ENCODE measurements around the gene MAL. TPM values are rescaled to one million over a fixed set of nuclear protein-coding genes. Genes with fewer than 3 reads are reported as not detected.

The MAL gene
- total and polyA plus RNA-seq, 2 experiments from 2014 or later, result not detected

GRCh38 chr2:94995553-94996304 is 29.8 kb upstream of the MAL start:
- in situ Hi-C loops (cut with MboI), result no loop called here

GRCh38 chr2:94996305-94997100 is 29.0 kb upstream of the MAL start:
- no peak overlapping the region for H3K4me3 ChIP-seq
- no peak overlapping the region for H3K27ac ChIP-seq
- H3K27me3 ChIP-seq (replicated peaks; ENCODE audit: insufficient read depth), result peaks cover 88% of the 10 kb centered on the region
- no peaks in the 10 kb centered on the region for H3F3A ChIP-seq (ENCODE audit: insufficient read depth)
- H3K36me3 ChIP-seq (ENCODE audit: low read depth), result no peaks in the 10 kb centered on the region
- no peak overlapping the region for H3K4me2 ChIP-seq (ENCODE audit: unreplicated experiment)
- H3K4me1 ChIP-seq (ENCODE audit: insufficient read depth), result no peaks in the 10 kb centered on the region
- no peaks in the 10 kb centered on the region for H4K20me1 ChIP-seq (ENCODE audit: insufficient read depth)
- no peak overlapping the region for H3K9ac ChIP-seq
- in situ Hi-C loops (cut with MboI), result no loop called here
- H2AFZ ChIP-seq, result no peak overlapping the region
- DNase-seq, result no peak
- no peak for TF ChIP-seq EZH2 (IDR thresholded peaks at IDR 0.05; ENCODE audit: insufficient read depth, poor library complexity, severe bottlenecking)
- no peak for TF ChIP-seq EZH2phosphoT487 (IDR thresholded peaks at IDR 0.05; ENCODE audit: insufficient read depth, low read depth)
- 17 to 20% methylated on average over 23 of the region's 23 CpGs for WGBS, 2 experiments (ENCODE audit: low coverage in 1 of 2, low lambda C conversion rate in 2 of 2, missing lambda C conversion rate in 2 of 2)
- no peaks in the 10 kb centered on the region for H3K9me2 ChIP-seq (ENCODE audit: insufficient read depth)
- no peaks in the 10 kb centered on the region for H3K9me3 ChIP-seq (ENCODE audit: low read depth)
- H3K79me2 ChIP-seq (ENCODE audit: insufficient read depth), result no peaks in the 10 kb centered on the region

More at GRCh38 chr2:94995553-94996304, 29.8 kb upstream of the MAL start:
- H3K79me2 ChIP-seq (ENCODE audit: insufficient read depth), result no peaks in the 10 kb centered on the region
- H3F3A ChIP-seq (ENCODE audit: insufficient read depth), result no peaks in the 10 kb centered on the region
- no peak for DNase-seq
- TF ChIP-seq EZH2phosphoT487 (IDR thresholded peaks at IDR 0.05; ENCODE audit: insufficient read depth, low read depth) (no peak), EZH2 (IDR thresholded peaks at IDR 0.05; ENCODE audit: insufficient read depth, poor library complexity, severe bottlenecking) (no peak)
- H3K4me2 ChIP-seq (ENCODE audit: unreplicated experiment), result no peak overlapping the region
- no peaks in the 10 kb centered on the region for H3K9me3 ChIP-seq (ENCODE audit: low read depth)
- peaks cover 91% of the 10 kb centered on the region for H3K27me3 ChIP-seq (replicated peaks; ENCODE audit: insufficient read depth)
- no peaks in the 10 kb centered on the region for H3K9me2 ChIP-seq (ENCODE audit: insufficient read depth)
- 15 to 20% methylated on average over 7 of the region's 7 CpGs for WGBS, 2 experiments (ENCODE audit: low coverage in 1 of 2, low lambda C conversion rate in 2 of 2, missing lambda C conversion rate in 2 of 2)
- H2AFZ ChIP-seq, result no peak overlapping the region
- no peaks in the 10 kb centered on the region for H4K20me1 ChIP-seq (ENCODE audit: insufficient read depth)
- no peak overlapping the region for H3K4me3 ChIP-seq
- no peaks in the 10 kb centered on the region for H3K36me3 ChIP-seq (ENCODE audit: low read depth)
- no peaks in the 10 kb centered on the region for H3K4me1 ChIP-seq (ENCODE audit: insufficient read depth)
- no peak overlapping the region for H3K27ac ChIP-seq
- no peak overlapping the region for H3K9ac ChIP-seq

GRCh38 chr2:94997981-94998930 is 27.3 kb upstream of the MAL start:
- Histone ChIP-seq H3K9me2 (ENCODE audit: insufficient read depth) (no peaks in the 10 kb centered on the region), H3K9me3 (ENCODE audit: low read depth) (no peaks in the 10 kb centered on the region), H4K20me1 (ENCODE audit: insufficient read depth) (no peaks in the 10 kb centered on the region), H3K27ac (no peak overlapping the region), H3K4me1 (ENCODE audit: insufficient read depth) (no peaks in the 10 kb centered on the region), H3K27me3 (replicated peaks; ENCODE audit: insufficient read depth) (peaks cover 80% of the 10 kb centered on the region), H3K36me3 (ENCODE audit: low read depth) (no peaks in the 10 kb centered on the region), H3F3A (ENCODE audit: insufficient read depth) (no peaks in the 10 kb centered on the region), H3K4me3 (no peak overlapping the region), H2AFZ (no peak overlapping the region), H3K9ac (no peak overlapping the region), H3K4me2 (ENCODE audit: unreplicated experiment) (no peak overlapping the region), H3K79me2 (ENCODE audit: insufficient read depth) (no peaks in the 10 kb centered on the region)
- WGBS, 2 experiments (ENCODE audit: low coverage in 1 of 2, low lambda C conversion rate in 2 of 2, missing lambda C conversion rate in 2 of 2), result 17 to 18% methylated on average over 40 to 42 of the region's 54 CpGs
- TF ChIP-seq EZH2 (IDR thresholded peaks at IDR 0.05; ENCODE audit: insufficient read depth, poor library complexity, severe bottlenecking), result no peak
- no peak for TF ChIP-seq EZH2phosphoT487 (IDR thresholded peaks at IDR 0.05; ENCODE audit: insufficient read depth, low read depth)
- in situ Hi-C loops (cut with MboI), result no loop called here
- DNase-seq, result no peak

GRCh38 chr2:94999431-94999883 is 26.1 kb upstream of the MAL start:
- Histone ChIP-seq H3K9me3 (ENCODE audit: low read depth) (no peaks in the 10 kb centered on the region), H4K20me1 (ENCODE audit: insufficient read depth) (no peaks in the 10 kb centered on the region), H3K36me3 (ENCODE audit: low read depth) (no peaks in the 10 kb centered on the region), H3K79me2 (ENCODE audit: insufficient read depth) (no peaks in the 10 kb centered on the region), H3K4me2 (ENCODE audit: unreplicated experiment) (no peak overlapping the region), H3K9ac (no peak overlapping the region), H3F3A (ENCODE audit: insufficient read depth) (no peaks in the 10 kb centered on the region), H2AFZ (no peak overlapping the region), H3K27ac (no peak overlapping the region), H3K4me3 (no peak overlapping the region), H3K27me3 (replicated peaks; ENCODE audit: insufficient read depth) (peaks cover 68% of the 10 kb centered on the region), H3K4me1 (ENCODE audit: insufficient read depth) (no peaks in the 10 kb centered on the region), H3K9me2 (ENCODE audit: insufficient read depth) (no peaks in the 10 kb centered on the region)
- DNase-seq, result no peak
- no peak for TF ChIP-seq EZH2phosphoT487 (IDR thresholded peaks at IDR 0.05; ENCODE audit: insufficient read depth, low read depth)
- no peak for TF ChIP-seq EZH2 (IDR thresholded peaks at IDR 0.05; ENCODE audit: insufficient read depth, poor library complexity, severe bottlenecking)
- in situ Hi-C loops (cut with MboI), result no loop called here
- 66 to 68% methylated on average over 7 of the region's 7 CpGs for WGBS, 2 experiments (ENCODE audit: low coverage in 1 of 2, low lambda C conversion rate in 2 of 2, missing lambda C conversion rate in 2 of 2)
